ENCODE data around the gene FPR3.
"Not testable (repeated sequence)": the region's sequence is repeated elsewhere in the genome, so short reads cannot be mapped to it uniquely, and the experiment has no call there.

The FPR3 gene

GRCh38 chr19:51784109-51784785 is 10.7 kb upstream of the FPR3 start:
- no peak for DNase-seq

- DNase-seq: no peak
These were observed 9.9 kb upstream of the FPR3 start for GRCh38 chr19:51784922-51785690.

GRCh38 chr19:51786646-51787494 is 8.1 kb upstream of the FPR3 start:
- DNase-seq: no peak

GRCh38 chr19:51788029-51788428 is 6.9 kb upstream of the FPR3 start:
- no peak for DNase-seq

GRCh38 chr19:51789061-51789795 is 5.7 kb upstream of the FPR3 start:
- no peak for DNase-seq

- DNase-seq: no peak
These were observed 2.0 kb upstream of the FPR3 start for GRCh38 chr19:51792932-51793331.

- no peak for DNase-seq
These were observed 963 bp upstream of the FPR3 start for GRCh38 chr19:51793994-51794393.

GRCh38 chr19:51796195-51796679 is 1.3 kb downstream of the FPR3 start:
- no peak for DNase-seq

- no peak for DNase-seq
These were observed 2.5 kb downstream of the FPR3 start for GRCh38 chr19:51797480-51797879.

- no peak for DNase-seq
These were observed 3.1 kb downstream of the FPR3 start for GRCh38 chr19:51798062-51798461.

GRCh38 chr19:51799034-51799773 is 4.2 kb downstream of the FPR3 start:
- DNase-seq: no peak

- DNase-seq: no peak
These were observed 5.0 kb downstream of the FPR3 start for GRCh38 chr19:51799774-51800472.

- no peak for DNase-seq
These were observed 5.7 kb downstream of the FPR3 start for GRCh38 chr19:51800473-51801244.

GRCh38 chr19:51802775-51803174 is 7.8 kb downstream of the FPR3 start:
- DNase-seq: no peak

- no peak for DNase-seq
These were observed 8.6 kb downstream of the FPR3 start for GRCh38 chr19:51803519-51803918.

GRCh38 chr19:51803967-51804366 is 9.0 kb downstream of the FPR3 start:
- no peak for DNase-seq

- not testable (repeated sequence) for DNase-seq
These were observed 9.8 kb downstream of the FPR3 start for GRCh38 chr19:51804789-51805188.

- DNase-seq: not testable (repeated sequence)
These were observed 10.4 kb downstream of the FPR3 start for GRCh38 chr19:51805396-51805795.

- not testable (repeated sequence) for DNase-seq
These were observed 11.6 kb downstream of the FPR3 start for GRCh38 chr19:51806571-51806970.

GRCh38 chr19:51807111-51807701 is 12.2 kb downstream of the FPR3 start:
- no peak for DNase-seq
